T-helper 2 cell (primary cell): Measurements from ENCODE around the gene FBXW2.

Experiments used
- DNase-seq, 5 experiments: peaks; one replicate each; pipeline versions ENCODE4 v3.0.0 to v3.0.0-alpha.2; 2012 to 2022

The FBXW2 gene

DNA sequence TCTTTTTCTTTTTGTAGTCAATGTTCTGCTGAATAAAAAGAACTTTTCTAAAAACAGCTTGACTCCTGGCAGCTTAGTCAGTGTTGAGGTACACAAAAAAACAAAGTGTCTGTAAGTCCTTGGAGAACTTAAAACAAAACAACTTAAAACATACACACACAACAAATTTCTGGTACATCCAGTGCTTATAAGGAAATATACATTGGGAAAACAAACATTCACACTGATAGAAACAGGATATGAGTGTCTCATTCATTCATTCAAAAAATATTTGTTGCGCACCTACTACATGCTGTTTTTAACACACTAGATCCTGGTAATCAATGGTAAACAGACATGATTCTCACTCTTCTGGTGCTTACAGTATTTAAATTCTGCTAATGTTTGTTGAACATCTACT lies 51.5 kb downstream of the FBXW2 start:
- DNase-seq: no peak

DNA sequence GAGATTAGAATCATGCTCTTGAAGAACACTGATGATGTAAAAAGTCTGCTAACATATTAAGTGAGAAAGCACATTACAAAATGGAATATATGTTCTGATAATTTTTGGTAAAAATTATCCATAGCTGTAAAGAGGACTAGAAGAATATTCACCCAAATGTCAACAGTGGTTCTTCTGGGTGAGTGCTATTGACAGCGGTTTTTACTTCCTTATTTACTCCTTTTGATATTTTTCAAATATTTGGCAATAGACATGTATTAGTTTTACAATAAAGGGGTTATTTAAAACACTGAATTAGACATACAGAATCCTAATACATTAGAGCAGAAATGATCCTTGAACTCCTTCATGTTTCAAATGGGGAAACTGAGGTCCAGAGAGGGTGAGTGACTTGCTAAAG lies 52.0 kb downstream of the FBXW2 start:
- DNase-seq: no peak

DNA sequence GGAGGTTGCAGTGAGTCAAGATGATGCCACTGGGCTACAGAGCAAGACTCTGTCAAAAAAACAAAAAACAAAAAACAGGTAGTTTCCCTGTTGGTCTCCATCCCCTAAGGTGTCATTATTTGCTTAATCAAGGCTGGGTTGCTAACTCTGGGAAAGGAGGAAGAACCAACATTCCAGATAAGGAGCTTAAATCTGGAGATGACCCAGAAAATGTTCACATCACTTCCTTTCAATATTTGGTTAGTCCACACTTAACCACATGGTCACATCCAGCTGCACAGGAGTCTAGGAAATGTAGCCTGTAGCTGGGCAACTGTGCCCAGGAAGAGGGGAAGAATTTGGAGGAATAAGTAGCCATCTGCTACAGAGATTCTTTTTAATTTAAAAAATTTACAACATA lies 53.1 kb downstream of the FBXW2 start:
- no peak for DNase-seq

DNA sequence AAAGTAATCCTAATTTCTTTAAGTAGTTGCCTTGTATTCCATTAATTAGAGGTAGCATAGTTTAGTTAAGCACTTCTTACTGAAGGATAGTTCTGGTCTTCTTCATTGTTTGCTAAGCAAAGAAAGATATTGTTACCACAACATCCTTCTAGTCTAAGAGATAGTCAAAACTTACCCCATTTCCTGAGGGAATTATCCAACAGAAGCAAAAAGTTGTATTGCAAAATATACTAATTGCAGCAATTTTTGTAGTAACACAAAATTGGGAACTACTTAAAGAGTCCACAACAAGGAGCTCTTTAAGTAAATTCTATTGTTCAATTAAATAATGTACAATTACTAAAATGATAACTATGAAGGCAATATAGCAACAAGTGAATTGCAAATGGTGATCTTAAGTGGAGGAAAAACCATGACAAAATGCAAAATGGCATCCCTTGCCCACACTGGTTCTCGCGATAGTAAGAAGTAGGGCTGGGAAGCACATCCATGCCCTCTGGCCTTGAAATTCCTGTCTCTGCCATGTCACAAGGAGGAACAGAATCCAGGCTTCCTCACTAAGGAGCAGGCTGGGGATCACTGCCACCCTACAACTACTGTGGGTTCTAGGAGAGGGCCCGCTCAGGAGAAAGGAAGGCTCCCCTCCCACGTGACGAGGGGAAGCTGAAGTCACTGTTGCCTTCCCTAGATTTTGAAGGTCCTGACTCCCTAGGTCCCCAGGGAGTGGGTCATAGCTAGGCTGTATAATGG lies 55.6 kb downstream of the FBXW2 start:
- DNase-seq: no peak

DNA sequence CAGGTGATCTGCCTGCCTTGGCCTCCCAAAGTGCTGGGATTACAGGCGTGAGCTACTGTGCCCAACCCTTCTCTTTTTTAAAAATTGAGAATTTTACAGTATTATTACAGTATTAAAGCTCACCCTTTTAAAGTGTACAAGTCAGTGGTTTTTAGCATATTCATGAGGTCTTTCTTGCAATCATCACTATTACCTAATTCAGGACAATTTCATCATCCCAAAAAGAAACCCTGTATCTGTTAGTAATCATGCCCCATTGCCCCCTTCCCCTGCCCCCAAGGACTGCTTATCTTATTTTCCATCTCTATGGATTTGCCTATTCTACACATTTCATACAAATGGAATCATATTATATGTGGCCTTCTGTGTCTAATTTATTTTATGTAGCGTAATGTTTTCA lies 56.3 kb downstream of the FBXW2 start:
- no peak for DNase-seq

DNA sequence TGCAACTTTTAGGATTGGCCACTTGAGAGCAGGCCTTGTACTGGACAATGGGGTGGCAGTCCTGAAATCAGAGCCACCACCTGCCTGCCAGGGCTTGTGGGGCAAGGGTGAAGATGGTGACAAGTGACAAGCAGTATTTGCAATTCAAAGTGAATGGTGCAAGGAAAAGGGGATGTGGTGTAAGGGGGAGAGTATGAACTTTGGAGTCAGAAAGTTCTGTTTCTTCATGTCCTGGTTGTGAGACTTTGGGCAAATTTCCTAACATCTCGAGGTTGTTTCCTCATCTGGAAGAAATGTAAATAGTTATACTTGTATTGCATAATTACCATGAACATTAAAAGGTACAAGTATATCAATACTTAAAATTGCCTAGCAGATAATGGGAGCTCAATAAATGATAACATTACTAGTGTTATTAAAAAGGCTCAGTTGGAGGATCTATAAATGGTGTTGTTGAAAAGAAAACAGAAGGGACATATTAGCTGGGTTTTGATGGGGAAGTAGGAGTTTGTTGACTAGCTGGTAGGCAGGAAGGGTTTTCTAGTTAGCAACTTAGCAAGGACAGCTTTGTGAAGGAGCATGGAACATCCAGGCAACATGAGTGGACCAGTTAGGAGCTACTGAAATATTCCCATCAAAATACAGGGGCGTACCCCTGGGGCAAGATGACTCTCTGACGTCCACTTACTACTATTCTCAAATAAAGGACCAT lies 57.6 kb downstream of the FBXW2 start:
- no peak for DNase-seq

DNA sequence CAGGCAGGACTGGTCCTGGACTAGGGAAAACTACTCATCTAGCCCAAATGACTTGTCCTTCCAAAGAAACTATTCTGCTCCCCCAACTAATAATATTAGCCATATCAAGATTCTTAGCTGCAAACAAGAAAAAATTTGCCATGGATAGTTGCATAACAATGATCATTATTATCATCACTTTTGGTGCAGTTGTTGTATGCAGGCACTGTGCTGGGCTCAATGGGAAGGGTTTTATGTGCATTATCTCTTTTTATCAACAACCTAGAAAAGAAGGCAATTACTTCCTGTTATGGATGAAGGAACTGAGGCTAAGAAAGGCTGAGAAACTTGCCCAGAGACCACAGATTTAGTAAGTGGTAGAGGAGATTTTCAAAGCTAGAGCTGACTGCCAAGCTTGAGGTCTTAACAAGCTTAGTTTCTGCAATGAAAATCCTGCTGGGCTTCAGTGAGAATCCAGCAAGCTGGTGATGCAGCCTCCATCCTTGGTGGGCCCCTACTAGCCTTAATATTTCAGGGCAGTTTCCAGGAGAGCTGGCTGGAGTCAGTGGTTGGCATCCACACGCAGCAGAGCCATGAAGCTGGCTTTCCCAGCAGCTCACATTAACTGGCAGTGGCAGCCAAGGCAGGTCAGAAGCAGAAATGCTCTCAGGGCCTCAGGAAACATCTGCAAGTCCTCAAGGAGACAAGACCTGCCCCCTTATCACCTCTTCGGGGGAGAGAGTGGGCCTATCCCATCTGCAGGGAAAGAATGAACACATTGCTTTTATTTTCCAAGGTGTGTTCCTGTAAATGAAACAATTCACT lies 58.4 kb downstream of the FBXW2 start:
- no peak for DNase-seq

DNA sequence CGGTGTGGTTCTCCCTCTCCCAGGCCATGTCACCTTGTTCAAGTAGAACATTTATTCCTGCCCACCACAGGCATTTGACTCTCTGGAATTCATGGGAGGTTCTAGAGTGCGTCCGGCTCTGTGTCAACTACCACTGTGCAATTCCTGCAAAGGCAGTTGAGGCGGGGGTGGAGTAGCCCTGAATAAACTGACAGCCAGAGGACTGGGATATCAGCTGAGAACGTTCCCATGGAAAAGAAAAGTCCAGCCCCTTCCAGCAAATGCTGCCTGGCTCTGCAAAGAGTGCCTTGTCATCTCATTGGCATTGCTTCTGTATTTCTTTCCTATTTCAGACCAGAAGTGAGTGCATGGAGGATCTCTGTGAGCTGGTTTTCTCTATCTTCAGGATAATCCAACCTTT lies 60.0 kb downstream of the FBXW2 start:
- DNase-seq: no peak

DNA sequence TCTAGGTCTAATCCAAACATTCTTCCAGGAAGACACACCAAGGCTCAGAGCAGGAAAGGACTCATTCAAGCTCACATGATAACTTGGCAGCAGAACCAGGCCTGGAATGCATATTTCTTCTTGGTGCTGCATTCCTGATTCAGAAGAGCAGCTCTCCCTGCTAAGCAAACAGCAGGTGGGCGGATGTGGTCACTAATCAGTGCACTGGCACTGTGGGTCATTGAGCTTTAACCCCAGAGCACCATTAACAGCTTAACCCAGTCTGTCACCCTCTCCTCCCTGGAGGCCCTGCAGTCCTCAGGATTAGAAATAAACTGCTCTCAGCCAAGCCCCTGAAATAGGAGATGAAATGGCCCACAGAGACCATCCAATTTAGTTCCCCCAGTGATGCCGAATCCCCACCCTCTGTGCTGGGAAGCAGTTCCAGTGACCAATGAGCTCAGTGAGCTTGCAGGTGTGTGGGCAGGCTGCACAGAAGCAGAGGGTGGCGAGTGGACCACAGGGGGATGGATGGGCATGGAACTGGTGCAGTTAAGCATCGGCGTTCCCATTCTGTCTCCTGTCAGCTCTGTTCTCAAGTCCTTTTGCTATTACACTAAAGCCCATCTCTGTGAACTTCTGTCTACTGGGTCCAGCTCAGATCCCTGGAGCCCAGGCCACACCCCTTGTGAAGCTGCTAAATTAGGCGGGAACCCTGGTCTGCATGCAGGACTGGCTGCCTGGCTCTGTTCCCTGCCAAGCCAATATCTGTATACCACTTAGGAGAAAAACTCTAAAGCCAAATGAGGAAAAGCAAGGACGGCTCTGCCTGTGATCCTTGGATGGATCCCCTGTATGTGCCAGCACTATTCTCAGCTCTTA lies 62.3 kb downstream of the FBXW2 start:
- DNase-seq: no peak

DNA sequence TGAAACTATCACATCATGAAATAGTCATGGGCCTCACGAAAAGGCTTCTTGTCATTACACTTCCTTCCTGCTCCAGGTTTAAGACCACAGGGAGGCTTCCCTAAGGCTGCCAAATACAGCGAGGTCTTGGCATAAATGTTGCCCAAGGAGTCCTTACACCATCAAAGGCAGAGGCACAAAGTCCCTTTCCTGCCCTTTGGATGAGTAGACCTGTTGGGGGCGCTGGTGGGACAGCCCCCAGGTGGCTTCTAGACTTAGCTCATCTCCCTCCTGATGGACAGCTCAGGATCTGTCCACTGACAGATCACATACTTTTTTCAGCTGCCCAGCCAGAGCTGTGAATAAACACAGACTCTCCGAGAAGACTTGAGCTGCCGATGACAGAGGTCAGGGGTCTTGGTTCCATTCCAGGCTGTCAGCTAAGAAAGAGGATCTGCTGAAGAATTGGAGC lies 63.4 kb downstream of the FBXW2 start:
- no peak for DNase-seq

DNA sequence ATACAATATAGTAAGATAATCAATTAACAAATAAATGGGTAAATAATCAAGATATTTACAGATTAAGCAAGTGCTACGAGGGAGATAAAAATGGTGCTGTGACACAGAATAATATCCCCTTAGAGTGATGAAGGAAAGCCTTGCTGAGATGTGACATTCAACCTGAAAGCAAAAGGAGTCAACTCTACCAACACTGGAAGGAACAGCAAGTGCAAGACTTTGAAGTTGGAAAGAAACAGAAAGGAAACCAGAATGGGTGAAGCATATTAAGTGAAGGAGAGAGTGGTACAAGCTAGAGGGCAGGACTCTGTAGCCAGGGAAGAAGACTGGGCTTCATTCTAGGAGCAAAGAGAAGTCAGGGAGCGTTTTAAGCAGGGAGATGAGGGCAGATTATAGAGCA lies 66.7 kb downstream of the FBXW2 start:
- DNase-seq: peak in 1 of 5 experiments; percentile 25

DNA sequence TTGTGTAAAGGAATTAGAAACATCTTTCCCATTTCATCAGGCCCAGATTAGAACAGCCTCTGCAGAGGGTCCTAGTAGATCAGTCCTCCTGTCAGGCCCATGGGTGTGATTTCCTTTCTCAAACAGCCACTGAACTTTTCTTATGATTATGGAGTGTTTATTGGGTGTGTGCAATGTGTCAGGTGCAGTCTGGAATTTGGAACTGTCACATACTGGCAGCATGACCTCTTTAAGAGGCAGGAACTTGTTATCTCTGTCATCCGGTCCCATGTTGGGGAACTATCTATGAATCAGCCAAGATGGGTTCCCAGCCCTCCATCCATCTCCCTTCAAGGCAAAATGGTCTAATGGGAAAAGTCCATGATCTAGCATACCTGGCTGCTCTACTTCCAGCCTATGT lies 67.3 kb downstream of the FBXW2 start:
- no peak for DNase-seq

DNA sequence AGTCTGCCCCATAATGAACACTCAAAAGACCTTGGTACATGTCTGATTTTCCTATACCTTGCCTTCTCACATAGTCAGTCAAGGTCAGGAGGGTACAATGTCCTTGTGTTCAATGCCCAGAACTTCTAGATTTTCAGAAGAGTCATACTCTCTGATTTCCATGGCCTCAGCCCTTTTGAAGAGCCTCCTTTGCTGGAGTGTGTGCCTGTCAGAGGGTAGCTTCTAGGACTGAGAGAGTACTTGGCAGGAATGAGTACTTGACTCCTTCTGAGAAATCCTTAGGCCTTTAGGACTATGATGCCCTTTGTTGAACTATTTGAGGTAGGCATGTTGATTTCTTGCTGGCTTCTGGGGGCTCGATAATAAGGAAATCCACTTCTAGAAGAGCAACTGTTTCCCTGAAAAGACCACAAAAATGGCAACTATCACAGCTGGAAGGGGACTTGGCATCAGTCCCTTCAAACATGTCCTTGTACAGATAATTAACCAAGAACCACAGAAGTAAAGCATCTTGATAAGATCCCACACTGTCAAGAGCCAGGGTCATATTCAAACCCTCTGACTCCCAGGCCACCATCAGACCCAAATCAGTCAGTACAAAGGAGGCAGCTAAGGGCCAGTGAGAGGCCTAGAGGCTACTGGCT lies 68.3 kb downstream of the FBXW2 start:
- no peak for DNase-seq

DNA sequence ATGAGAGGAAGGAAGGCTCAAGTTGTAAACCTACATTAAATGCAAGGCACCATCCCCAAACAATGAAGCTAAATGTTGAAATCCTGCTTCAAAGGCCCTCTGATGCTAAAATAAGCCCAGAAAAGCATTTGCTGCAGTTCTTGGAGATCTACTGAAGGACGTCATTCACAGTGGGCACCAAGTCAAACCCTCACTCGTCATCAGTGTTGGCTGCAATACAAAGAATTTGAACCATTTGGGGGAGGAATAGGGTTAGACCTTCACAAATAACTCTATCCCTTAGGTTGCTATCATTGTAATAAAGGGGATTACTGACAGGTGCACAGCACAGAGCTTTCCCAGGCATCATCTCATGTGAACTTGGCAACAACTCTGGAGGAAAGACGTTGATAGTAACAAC lies 69.7 kb downstream of the FBXW2 start:
- no peak for DNase-seq

DNA sequence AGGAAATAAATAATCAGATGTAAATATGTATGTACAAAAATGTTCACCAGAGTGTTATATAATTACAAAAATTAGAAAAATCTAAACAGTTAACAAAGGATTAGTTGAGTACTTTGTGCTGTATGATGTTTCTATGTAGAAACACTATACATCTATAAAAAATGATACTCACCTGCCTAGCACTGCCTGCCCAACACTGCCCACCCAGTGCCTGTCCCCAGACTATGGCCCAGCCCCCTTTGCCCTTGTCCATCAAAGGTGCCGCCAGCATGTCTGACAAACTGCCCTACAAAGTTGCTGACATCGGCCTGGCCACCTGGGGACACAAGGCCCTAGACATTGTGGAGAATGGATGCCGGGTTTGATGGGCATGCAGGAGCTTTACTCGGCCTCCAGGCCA lies 72.8 kb downstream of the FBXW2 start:
- no peak for DNase-seq

DNA sequence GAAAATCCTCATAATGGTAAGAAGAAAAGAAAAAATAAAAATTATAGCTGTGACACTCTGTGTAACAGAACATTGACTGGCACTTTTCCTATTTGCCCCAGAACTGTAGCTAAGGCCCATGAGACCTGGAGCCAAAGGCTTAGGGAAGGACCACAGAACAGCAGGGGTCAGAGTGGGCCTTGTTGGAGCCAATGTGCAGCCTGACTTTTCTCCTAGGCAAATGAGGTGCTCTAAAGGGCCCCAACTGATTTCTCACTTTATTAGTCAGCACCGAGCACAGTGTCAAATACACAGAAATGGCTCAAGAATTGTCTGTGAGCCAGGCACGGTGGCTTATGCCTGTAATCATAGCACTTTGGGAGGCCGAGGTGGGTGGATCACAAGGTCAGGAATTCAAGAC lies 74.9 kb downstream of the FBXW2 start:
- no peak for DNase-seq

DNA sequence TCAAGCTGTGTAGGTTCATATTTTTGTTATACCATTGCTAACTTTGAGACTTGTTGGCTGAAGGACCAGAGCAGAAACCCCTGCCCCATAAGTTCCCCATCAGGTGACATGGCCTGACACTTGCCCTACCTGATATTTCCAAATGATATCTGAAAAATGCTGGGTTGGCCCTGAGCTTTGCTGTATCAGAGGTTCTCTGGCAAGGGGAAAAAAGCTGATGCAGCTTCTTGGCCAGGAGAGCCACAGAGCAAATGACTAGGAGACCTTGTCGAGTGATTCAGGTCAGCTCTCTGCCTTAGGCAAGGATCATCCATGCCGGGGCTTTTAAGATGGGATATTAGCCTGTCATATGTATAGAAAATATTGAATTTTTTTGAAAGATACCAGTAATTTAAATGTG lies 76.0 kb downstream of the FBXW2 start:
- DNase-seq: no peak

DNA sequence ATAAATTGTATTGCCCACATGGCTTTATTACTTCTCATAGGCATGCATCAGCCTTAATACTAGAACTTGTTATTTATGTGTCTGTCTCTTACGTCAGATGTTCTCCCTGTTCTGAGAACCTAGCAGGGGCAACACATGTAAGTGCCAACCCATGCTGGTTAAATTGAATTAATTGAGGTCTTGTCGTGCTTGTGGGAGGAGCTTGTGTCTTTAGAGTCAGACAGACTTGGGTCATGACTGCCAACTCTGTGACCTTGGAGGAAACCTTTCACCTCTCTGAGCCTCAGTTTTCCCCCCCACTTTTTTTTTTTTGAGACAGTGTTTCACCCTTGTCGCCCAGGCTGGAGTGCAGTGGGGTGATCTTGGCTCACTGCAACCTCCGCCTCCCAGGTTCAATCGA lies 76.7 kb downstream of the FBXW2 start:
- no peak for DNase-seq

DNA sequence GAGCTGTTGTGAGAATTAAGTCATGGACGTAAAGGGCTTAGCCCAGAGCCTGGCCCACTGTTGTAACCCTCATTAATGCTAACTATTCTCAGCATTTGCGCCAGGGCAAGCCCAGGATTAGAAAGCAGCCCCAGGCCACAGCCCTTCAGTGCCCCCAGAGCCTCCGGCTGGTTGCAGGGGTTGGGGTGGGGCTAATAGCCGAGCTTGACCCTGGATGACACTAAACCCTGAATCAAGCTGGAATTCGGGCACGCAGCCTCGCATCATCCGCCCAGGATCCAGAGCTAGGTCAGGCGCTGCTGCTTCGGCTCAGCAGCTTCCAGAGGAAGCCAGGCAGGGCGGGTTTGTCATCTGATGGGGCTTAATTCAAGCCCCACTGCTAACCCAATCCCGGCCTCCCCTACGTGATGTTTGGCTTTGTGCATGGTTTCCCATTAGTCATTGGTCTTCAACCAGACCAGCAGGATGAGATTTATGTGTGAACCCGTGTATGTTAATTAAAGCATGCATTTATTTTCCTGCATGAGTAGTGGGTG lies 77.8 kb downstream of the FBXW2 start:
- no peak for DNase-seq

DNA sequence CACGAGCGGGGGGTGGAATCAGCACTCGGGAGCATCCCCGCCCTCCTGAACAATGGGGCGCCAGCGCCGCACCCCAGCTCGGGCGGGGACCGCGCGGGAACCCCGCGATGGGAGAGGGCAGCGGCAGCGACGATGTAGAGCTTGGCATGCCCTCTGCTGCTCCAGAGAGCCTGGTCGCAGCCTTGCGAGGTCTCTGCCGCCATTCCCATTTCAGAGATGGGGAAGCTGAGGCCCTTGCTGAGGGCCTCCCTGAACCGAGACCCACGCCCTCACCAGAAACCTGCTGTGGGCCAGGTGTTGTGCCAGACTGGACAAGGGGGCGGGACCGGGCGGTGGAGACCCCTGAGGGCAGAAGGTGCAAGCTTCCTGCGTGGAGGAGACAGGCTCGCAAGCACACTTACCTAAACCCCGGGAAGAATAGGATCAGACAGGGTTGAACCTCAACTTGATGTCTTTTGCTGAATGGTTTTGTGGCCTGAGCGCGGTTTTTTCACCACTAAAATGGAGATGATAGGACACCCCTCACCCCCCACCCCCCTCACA lies 78.3 kb downstream of the FBXW2 start:
- no peak for DNase-seq

DNA sequence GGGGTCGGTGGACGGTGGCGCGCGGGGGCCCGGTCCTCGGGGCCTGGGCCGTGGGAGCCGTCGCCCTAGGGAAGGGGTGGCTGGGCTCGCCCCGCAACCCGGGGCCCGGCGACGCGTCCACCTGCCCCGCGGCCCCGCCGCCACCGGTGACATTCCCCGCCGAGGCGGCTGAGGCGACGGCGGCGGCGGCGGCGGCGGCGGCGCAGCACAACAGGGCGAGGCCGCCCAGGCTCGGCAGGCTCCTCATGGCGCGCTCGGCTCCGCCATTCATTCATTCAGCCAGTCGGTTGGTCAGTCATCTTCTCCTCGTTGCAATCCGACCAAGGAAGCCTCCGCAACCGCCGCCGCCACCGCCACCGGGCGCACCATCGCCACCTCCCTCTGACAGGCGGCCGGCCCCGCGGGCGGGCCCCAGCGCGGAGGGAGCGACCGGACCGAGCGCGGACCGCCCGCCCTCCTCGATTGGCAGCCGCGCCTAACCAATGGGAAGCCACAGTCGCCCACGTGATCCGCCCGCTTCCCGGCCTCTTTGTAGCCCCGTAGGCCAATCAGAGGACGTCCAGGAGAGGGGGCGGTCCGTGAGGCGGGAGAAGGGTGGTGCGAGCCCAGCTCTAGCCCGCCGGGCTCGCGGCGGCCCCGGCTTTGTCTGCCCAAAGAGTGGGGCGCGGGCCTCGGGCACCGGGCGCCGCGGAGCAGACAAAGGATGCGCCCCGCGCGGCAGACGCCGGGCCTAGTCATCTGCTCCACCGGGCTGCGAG lies 78.9 kb downstream of the FBXW2 start, which contains the start of gene MEGF9:
MEGF9 (minus strand) TSS at position 383 of the 758 bp plus-strand sequence; CDS start at position 271, 112 bp downstream.
- peak; percentile 91 to 97 (median 95) for DNase-seq
